Heart right ventricle (tissue), 16 donors: ENCODE data around the gene TNF. TPM values are rescaled to one million over a fixed set of nuclear protein-coding genes. Genes with fewer than 3 reads are reported as not detected.
A peak's percentile ranks its signal among the peaks of the same experiment; 100 is the strongest.

Experiments
- ATAC-seq, 8 donors: fragments of 200-7000 bp; cut with Tn5 transposase; one replicate each; pipeline ENCODE4 v1.9.1; 2020; ENCODE audit warnings: mild to moderate bottlenecking in 8 of 8, moderate library complexity in 8 of 8, moderate number of reproducible peaks in 1 of 8
- DNase-seq, 2 donors: peaks; one replicate each; pipeline ENCODE4 v3.0.0-alpha.2; 2020
- H3K27ac ChIP-seq, 10 donors: fragments of 200-600 bp; sonication (generic) in 2 of 10; one replicate each; pipeline versions ENCODE4 v1.5.0 to v1.8.0; 2020 to 2022; ENCODE audit warnings: mild to moderate bottlenecking in 3 of 10
- H3K27me3 ChIP-seq, 7 donors: fragments of 200-600 bp; one replicate each; pipeline ENCODE4 v1.8.0; 2021 to 2022; ENCODE audit warnings: mild to moderate bottlenecking in 2 of 7
- H3K36me3 ChIP-seq, 9 donors: fragments of 200-600 bp; sonication (generic) in 1 of 9; one replicate each; pipeline versions ENCODE4 v1.5.0 to v1.8.0; 2020 to 2022; ENCODE audit warnings: mild to moderate bottlenecking in 2 of 9
- H3K4me1 ChIP-seq, 9 donors: fragments of 200-600 bp; sonication (generic) in 1 of 9; one replicate each; pipeline versions ENCODE4 v1.5.0 to v1.8.0; 2020 to 2022; ENCODE audit warnings: mild to moderate bottlenecking in 4 of 9
- H3K4me3 ChIP-seq, 10 donors: fragments of 200-600 bp; sonication (generic) in 2 of 10; one replicate each; pipeline versions ENCODE4 v1.5.0 to v1.8.0; 2020 to 2022; ENCODE audit warnings: mild to moderate bottlenecking in 7 of 10, moderate library complexity in 2 of 10
- H3K9me3 ChIP-seq, 11 donors: fragments of 200-600 bp in 10 of 11; sonication (generic) in 2 of 11; one replicate each; pipeline versions ENCODE4 v1.5.0 to v1.8.0; 2013 to 2022; ENCODE audit warnings: mild to moderate bottlenecking in 2 of 11, control low read depth in 1 of 11, moderate library complexity in 1 of 11
- CTCF ChIP-seq, 9 donors: fragments of 200-600 bp; sonication (generic) in 2 of 9; IDR thresholded peaks; one replicate each; pipeline versions ENCODE4 v1.5.0 to v1.8.0; 2021 to 2022; ENCODE audit warnings: antibody characterized with exemption in 9 of 9, mild to moderate bottlenecking in 5 of 9, moderate library complexity in 1 of 9
- WGBS, 2 donors: extraction: QIAGEN DNeasy Blood & Tissue Kit; methylation state at CpG; one replicate each; pipeline ENCODE4 v1.1.7; 2013; ENCODE audit warnings: inconsistent platforms in 1 of 2; 5-methylcytosine and 5-hydroxymethylcytosine counted together
- intact Hi-C, 10 donors: fragments of 100-400 bp; cut with DNase I; formaldehyde crosslinking; loops; one replicate each; pipeline versions ENCODE4 v1.11.1 to v1.14.2; 2022
- polyA plus RNA-seq, 2 donors: library from polyadenylated mRNA; stranded (reverse); fragments of 200-250 nt; gene quantifications; one replicate each; pipeline ENCODE4 v1.2.3, GENCODE V29; 2013
- total RNA-seq, 10 donors: library from RNA; stranded (reverse); fragmentation: NEBNext Ultra II Directional in 3 of 10; extraction: Animal tissue kit (Norgen Biotek cat#: 25700) in 3 of 10; gene quantifications; one replicate each; pipeline versions ENCODE4 v1.2.1 to v1.2.4, GENCODE V29; 2021 to 2023
- donor health status: Arrhythmogenic right ventricular cardiomyopathy.
- donor health status: ischemic (EF 13 %, LVEDD 7.1; RV severe dilation, severe dysfunction).
- donor health status: healthy with polysubstance abuse.
- donor health status: DM: no; HTN: yes; CAD: no.
- donor health status: DM: no; HTN: no; CAD: no.
- donor health status: ischemic (EF 25% LVEDD 6.9; RV normal size, moderate dysfunction).
- donor health status: ischemic (EF 25% LVEDD 5.7; RV mildly dilated, moderate dysfunction).
- donor health status: healthy.
- donor health status: DM: yes; HTN: yes; CAD: no.
- donor health status: Ischemic cardiomyopathy.
- donor health status: ischemic (EF 35%, LVEDD 5.7; RV mildly dilated, moderate dysfunction).
- donor health status: nonischemic (EF 11% LVEDD 7.7; RV severe dilation, severe dysfunction).
- donor health status: DM: yes; HTN: yes; CAD: no.
- donor health status: PGD.
- donor health status: ischemic (EF 29% LVEDD 5.4; RV normal size, mild dysfunction).
- donor health status: nonischemic (EF 23%, LVEDD 6.1; RV moderate dilation, normal function).

The TNF gene
- total and polyA plus RNA-seq, 12 donors, result 0.16 to 3.0 (median 0.60) TPM; not detected in 1

DNA sequence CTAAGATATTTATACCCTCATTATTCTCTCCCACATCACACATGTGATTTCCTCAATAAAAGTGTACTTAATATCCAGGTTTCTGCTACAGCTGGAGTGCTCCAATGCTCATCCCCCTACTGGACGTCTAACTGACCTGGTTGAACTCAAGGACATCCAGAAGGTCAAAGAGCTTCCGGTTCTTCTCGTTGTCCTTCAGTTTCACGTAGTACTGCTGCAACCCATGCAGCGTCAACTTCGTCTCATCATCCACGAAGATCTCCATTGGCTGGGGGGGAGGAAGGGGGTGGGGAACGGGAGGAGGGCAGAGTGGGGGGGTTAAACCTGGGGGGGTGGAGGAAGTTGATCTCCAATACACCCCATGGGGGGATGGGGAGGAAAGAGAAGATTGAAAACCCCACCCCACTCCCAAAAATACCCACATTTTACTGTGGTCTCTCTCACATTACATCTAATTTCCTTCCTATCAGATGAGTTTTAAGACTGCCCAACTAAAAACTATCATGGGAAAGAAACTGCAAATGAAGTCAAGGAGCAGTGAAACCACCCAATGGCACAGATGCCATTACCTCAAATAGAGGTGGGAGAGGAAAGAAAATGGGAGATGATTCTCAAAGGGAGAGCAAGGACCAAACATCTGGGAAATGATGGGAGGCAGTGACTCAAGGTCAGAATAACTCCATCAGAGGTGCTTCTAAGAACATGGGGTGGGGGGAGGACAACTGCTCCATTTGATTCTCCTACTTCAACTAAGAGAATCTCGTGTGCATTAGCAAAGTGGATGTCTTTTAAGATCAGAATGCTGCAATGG is 42.5 kb upstream of the TNF start:
- DNase-seq, result no peak
- Histone ChIP-seq H3K4me1 (peaks cover 0 to 28% (median 0%) of the 10 kb centered on the region in 9 donors), H3K27ac (peak overlapping the region in 2 of 10 donors; percentile 14 to 48), H3K9me3 (no peaks in the 10 kb centered on the region), H3K4me3 (no peak overlapping the region), H3K27me3 (no peaks in the 10 kb centered on the region), H3K36me3 (peaks cover 4 to 86% (median 71%) of the 10 kb centered on the region in 9 donors)
- intact Hi-C loops, result loop anchor here in 1 of 10 donors (5.0 kb wide), 1 partner anchor 36 kb away; the partner anchor contains the start of gene MICB
- peak in 2 of 8 donors; percentile 20 to 34 for ATAC-seq
- 49 to 52% methylated on average over 9 of the region's 9 CpGs for WGBS, 2 donors
- TF ChIP-seq CTCF (IDR thresholded peaks at IDR 0.05), result no peak

DNA sequence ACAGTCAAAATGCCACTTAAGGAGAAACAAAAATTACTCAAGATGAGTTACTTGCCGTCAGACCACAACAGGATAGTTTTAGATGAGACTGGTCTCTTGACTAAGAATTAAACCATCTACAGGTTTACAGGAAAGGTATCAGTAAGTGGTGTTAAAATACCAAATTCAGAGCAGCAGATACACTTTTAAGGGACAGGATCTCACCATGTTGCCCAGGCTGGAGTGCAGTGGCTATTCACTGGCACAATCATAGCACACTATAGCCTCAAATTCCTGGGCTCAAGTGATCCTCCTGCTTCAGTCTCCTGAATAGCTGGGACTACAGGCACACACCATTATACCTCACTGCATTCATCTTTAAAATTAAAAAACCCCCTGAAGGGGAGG is 41.9 kb upstream of the TNF start:
- peaks cover 0 to 33% (median 5%) of the 10 kb centered on the region in 9 donors for H3K4me1 ChIP-seq
- intact Hi-C loops, result loop anchor here in 1 of 10 donors (5.0 kb wide), 1 partner anchor 36 kb away; the partner anchor contains the start of gene MICB
- 89 to 91% methylated on average over 1 of the region's 1 CpG for WGBS, 2 donors
- peaks cover 4 to 92% (median 72%) of the 10 kb centered on the region in 9 donors for H3K36me3 ChIP-seq
- H3K9me3 ChIP-seq, result no peaks in the 10 kb centered on the region
- ATAC-seq (no peak), DNase-seq (no peak)
- H3K27me3 ChIP-seq, result no peaks in the 10 kb centered on the region
- H3K4me3 ChIP-seq, result no peak overlapping the region
- no peak overlapping the region for H3K27ac ChIP-seq
- TF ChIP-seq CTCF (IDR thresholded peaks at IDR 0.05), result no peak

DNA sequence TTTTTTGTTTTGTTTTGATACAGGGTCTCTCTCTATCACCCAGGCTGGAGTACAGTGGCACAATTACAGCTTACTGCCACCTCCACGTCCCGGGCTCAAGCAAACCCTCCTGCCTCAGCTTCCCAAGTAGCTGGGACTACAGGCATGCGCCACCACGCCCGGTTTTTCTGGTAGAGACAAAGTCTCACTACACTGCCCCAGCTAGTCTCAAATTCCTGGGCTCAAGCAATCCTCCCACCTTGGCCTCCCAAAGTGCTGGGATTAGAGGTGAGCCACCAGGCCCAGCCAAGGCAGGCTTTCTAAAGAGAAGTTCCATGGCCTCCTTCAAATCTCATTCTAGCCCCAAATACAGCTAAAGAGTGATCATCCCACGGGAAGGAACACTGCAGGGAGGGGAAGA is 41.4 kb upstream of the TNF start:
- 88 to 92% methylated on average over 6 of the region's 6 CpGs for WGBS, 2 donors
- Histone ChIP-seq H3K27me3 (no peaks in the 10 kb centered on the region), H3K4me3 (no peak overlapping the region), H3K9me3 (no peaks in the 10 kb centered on the region), H3K27ac (no peak overlapping the region), H3K4me1 (peaks cover 2 to 38% (median 11%) of the 10 kb centered on the region in 9 donors), H3K36me3 (peaks cover 4 to 98% (median 78%) of the 10 kb centered on the region in 9 donors)
- ATAC-seq (no peak), DNase-seq (no peak)
- TF ChIP-seq CTCF (IDR thresholded peaks at IDR 0.05), result no peak
- intact Hi-C loops, result loop anchor here in 1 of 10 donors (5.0 kb wide), 1 partner anchor 37 kb away; the partner anchor contains the start of gene MICB

DNA sequence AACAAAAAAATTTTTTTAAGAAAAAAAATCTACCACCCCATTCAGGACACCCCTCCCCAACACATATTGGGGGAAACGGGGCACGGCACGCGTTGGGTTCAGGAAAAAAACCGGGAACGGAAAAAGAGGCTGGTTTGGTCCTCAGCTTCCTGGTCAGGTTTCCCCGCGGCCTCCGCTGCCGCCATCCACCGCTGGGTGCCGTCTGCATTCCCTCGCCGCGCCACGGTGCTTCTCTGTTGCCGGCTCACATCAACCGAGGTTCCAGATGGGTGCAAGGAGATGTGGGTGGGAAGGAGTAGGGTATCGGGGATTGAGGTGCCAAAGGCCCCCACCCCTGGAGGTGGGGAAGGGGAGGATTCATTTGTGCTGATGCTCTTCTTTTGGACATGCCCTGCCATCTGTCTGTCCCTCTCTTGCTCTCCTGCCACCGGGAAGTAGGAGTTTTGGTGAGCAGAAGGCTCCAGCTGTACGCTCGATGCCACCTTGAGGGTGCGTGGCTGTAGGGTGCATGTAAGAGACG is 40.8 kb upstream of the TNF start:
- H3K27ac ChIP-seq, result no peak overlapping the region
- intact Hi-C loops, result loop anchor here in 1 of 10 donors (5.0 kb wide), 1 partner anchor 37 kb away; the partner anchor contains the start of gene MICB
- peaks cover 7 to 44% (median 16%) of the 10 kb centered on the region in 9 donors for H3K4me1 ChIP-seq
- peaks cover 4 to 100% (median 80%) of the 10 kb centered on the region in 9 donors for H3K36me3 ChIP-seq
- no peaks in the 10 kb centered on the region for H3K27me3 ChIP-seq
- no peaks in the 10 kb centered on the region for H3K9me3 ChIP-seq
- no peak overlapping the region for H3K4me3 ChIP-seq
- no peak for DNase-seq
- WGBS, 2 donors, result 89 to 90% methylated on average over 24 of the region's 24 CpGs
- no peak for ATAC-seq
- TF ChIP-seq CTCF (IDR thresholded peaks at IDR 0.05), result no peak
